Measurements from ENCODE around the gene PLPPR1.

PLPPR1 gene

GRCh38 chr9:101323129-101323528, 294.6 kb downstream of the PLPPR1 start:
- Histone ChIP-seq H2AFZ (ENCODE audit: low read depth) (no peak overlapping the region), H3K27me3 (ENCODE audit: insufficient read depth, low read depth) (no peaks in the 10 kb centered on the region), H4K20me1 (ENCODE audit: insufficient read depth) (no peaks in the 10 kb centered on the region), H3K9ac (no peak overlapping the region), H3K4me3 (IDR thresholded peaks at IDR 0.05; ENCODE audit: insufficient read depth, low read depth, low read length) (no peak overlapping the region), H3K4me1 (ENCODE audit: low read depth, poor library complexity, severe bottlenecking) (no peaks in the 10 kb centered on the region), H3K36me3 (ENCODE audit: insufficient read depth) (no peaks in the 10 kb centered on the region), H3K4me2 (no peak overlapping the region), H3K79me2 (ENCODE audit: insufficient read depth, low read depth) (no peaks in the 10 kb centered on the region), H3K27ac (no peak overlapping the region)
- no peak for TF ChIP-seq CTCF (conservative IDR thresholded peaks at IDR 0.05; ENCODE audit: low read depth, low read length)

- Histone ChIP-seq H3K27me3 (ENCODE audit: insufficient read depth, low read depth) (no peaks in the 10 kb centered on the region), H3K36me3 (ENCODE audit: insufficient read depth) (no peaks in the 10 kb centered on the region), H3K79me2 (ENCODE audit: insufficient read depth, low read depth) (no peaks in the 10 kb centered on the region), H3K9ac (no peak overlapping the region), H4K20me1 (ENCODE audit: insufficient read depth) (no peaks in the 10 kb centered on the region), H3K4me2 (no peak overlapping the region), H3K4me1 (ENCODE audit: low read depth, poor library complexity, severe bottlenecking) (no peaks in the 10 kb centered on the region), H3K4me3 (IDR thresholded peaks at IDR 0.05; ENCODE audit: insufficient read depth, low read depth, low read length) (no peak overlapping the region), H3K27ac (no peak overlapping the region), H2AFZ (ENCODE audit: low read depth) (no peak overlapping the region)
- TF ChIP-seq CTCF (conservative IDR thresholded peaks at IDR 0.05; ENCODE audit: low read depth, low read length) = no peak
Observed at GRCh38 chr9:101324245-101324804, 295.8 kb downstream of the PLPPR1 start.

GRCh38 chr9:101325053-101325452, 296.5 kb downstream of the PLPPR1 start:
- Histone ChIP-seq H3K9ac (no peak overlapping the region), H3K4me1 (ENCODE audit: low read depth, poor library complexity, severe bottlenecking) (no peaks in the 10 kb centered on the region), H3K36me3 (ENCODE audit: insufficient read depth) (no peaks in the 10 kb centered on the region), H3K4me2 (no peak overlapping the region), H2AFZ (ENCODE audit: low read depth) (no peak overlapping the region), H3K27me3 (ENCODE audit: insufficient read depth, low read depth) (no peaks in the 10 kb centered on the region), H3K79me2 (ENCODE audit: insufficient read depth, low read depth) (no peaks in the 10 kb centered on the region), H3K4me3 (IDR thresholded peaks at IDR 0.05; ENCODE audit: insufficient read depth, low read depth, low read length) (no peak overlapping the region), H4K20me1 (ENCODE audit: insufficient read depth) (no peaks in the 10 kb centered on the region), H3K27ac (no peak overlapping the region)
- no peak for TF ChIP-seq CTCF (conservative IDR thresholded peaks at IDR 0.05; ENCODE audit: low read depth, low read length)

GRCh38 chr9:101326035-101326434, 297.5 kb downstream of the PLPPR1 start:
- no peak for TF ChIP-seq CTCF (conservative IDR thresholded peaks at IDR 0.05; ENCODE audit: low read depth, low read length)
- Histone ChIP-seq H3K4me3 (IDR thresholded peaks at IDR 0.05; ENCODE audit: insufficient read depth, low read depth, low read length) (no peak overlapping the region), H3K27ac (no peak overlapping the region), H4K20me1 (ENCODE audit: insufficient read depth) (no peaks in the 10 kb centered on the region), H3K36me3 (ENCODE audit: insufficient read depth) (no peaks in the 10 kb centered on the region), H3K4me2 (no peak overlapping the region), H3K27me3 (ENCODE audit: insufficient read depth, low read depth) (no peaks in the 10 kb centered on the region), H2AFZ (ENCODE audit: low read depth) (no peak overlapping the region), H3K79me2 (ENCODE audit: insufficient read depth, low read depth) (no peaks in the 10 kb centered on the region), H3K9ac (no peak overlapping the region), H3K4me1 (ENCODE audit: low read depth, poor library complexity, severe bottlenecking) (no peaks in the 10 kb centered on the region)
